A549 (cell line): Measurements from ENCODE around the gene DACT2.

Experiments
- BHLHE40 ChIP-seq: IDR thresholded peaks from 2 replicates; pipeline ENCODE4 v1.6.1; 2012; ENCODE audit warnings: low read depth, low read length, inconsistent platforms
- CBX8 ChIP-seq: fragments of 200-600 bp; sonication (generic); IDR thresholded peaks from 2 replicates; pipeline ENCODE4 v1.6.1; 2016
- CTCF ChIP-seq: fragments of >200 bp; sonication (Bioruptor Twin); formaldehyde crosslinking; IDR thresholded peaks from 3 replicates; pipeline ENCODE4 v1.5.1; 2016
- EHMT2 ChIP-seq: fragments of 200-600 bp; sonication (generic); IDR thresholded peaks from 2 replicates; pipeline ENCODE4 v1.6.1; 2016; ENCODE audit warnings: antibody characterized with exemption, low read depth, mild to moderate bottlenecking, moderate library complexity
- ESRRA ChIP-seq: fragments of 150-350 bp; IDR thresholded peaks from 2 replicates; pipeline ENCODE4 v1.6.1; 2014; ENCODE audit warnings: mild to moderate bottlenecking, low read length, borderline replicate concordance
- GATA3 ChIP-seq: IDR thresholded peaks from 2 replicates; pipeline ENCODE4 v1.6.1; 2012; ENCODE audit warnings: borderline replicate concordance
- KDM1A ChIP-seq: fragments of 200-600 bp; sonication (generic); IDR thresholded peaks from 2 replicates; pipeline ENCODE4 v1.6.1; 2016; ENCODE audit warnings: low read depth, mild to moderate bottlenecking
- MYC ChIP-seq: IDR thresholded peaks from 2 replicates; pipeline ENCODE4 v1.6.1; 2012; ENCODE audit warnings: mild to moderate bottlenecking, inconsistent platforms, low read length, improper control_type of control experiment, borderline replicate concordance
- POLR2A ChIP-seq: IDR thresholded peaks from 2 replicates; pipeline ENCODE4 v1.6.1; 2012; ENCODE audit warnings: mild to moderate bottlenecking, low read length
- POLR2AphosphoS2 ChIP-seq: conservative IDR thresholded peaks from 2 replicates; pipeline ENCODE4 v1.6.1; 2012; ENCODE audit warnings: low read length, improper control_type of control experiment, inconsistent platforms
- RAD21 ChIP-seq, 2 experiments: fragments of >200 bp in 1 of 2; sonication (Bioruptor Twin) in 1 of 2; formaldehyde crosslinking in 1 of 2; IDR thresholded peaks in 1 of 2; conservative IDR thresholded peaks in 1 of 2; 2 replicates in 1 of 2; 3 replicates in 1 of 2; pipeline ENCODE4 v1.6.1; 2012 to 2018; ENCODE audit warnings: inconsistent platforms in 1 of 2
- RFX5 ChIP-seq: fragments of 450-650 bp; IDR thresholded peaks from 2 replicates; pipeline ENCODE4 v1.7.1; 2014; ENCODE audit warnings: antibody characterized with exemption, mild to moderate bottlenecking, moderate library complexity
- SMC3 ChIP-seq: fragments of >200 bp; sonication (Bioruptor Twin); formaldehyde crosslinking; IDR thresholded peaks from 3 replicates; pipeline ENCODE4 v1.6.1; 2018; ENCODE audit warnings: inconsistent platforms
- TF ChIP-seq, protein P1 (sequence below): IDR thresholded peaks from 2 replicates; pipeline ENCODE4 v1.6.1; 2012

GRCh38 chr6:168300975-168301647 is 18.5 kb downstream of the DACT2 start:
- TF ChIP-seq MYC (no peak), RFX5 (no peak), GATA3 (no peak), POLR2A (no peak), RAD21 (conservative IDR thresholded peaks at IDR 0.05 in 1 of 2, IDR thresholded peaks at IDR 0.05 in 1 of 2) (no peak), CTCF (no peak), CBX8 (no peak), BHLHE40 (no peak), POLR2AphosphoS2 (no peak), KDM1A (no peak), SMC3 (no peak), ESRRA (no peak), EHMT2 (no peak)
- TF ChIP-seq, protein P1, sequence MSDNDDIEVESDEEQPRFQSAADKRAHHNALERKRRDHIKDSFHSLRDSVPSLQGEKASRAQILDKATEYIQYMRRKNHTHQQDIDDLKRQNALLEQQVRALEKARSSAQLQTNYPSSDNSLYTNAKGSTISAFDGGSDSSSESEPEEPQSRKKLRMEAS: no peak
